Uterus (tissue), 4 donors: ENCODE measurements around the gene TTC1. TPM values are rescaled to one million over a fixed set of nuclear protein-coding genes. Genes with fewer than 3 reads are reported as not detected.
"Not testable (repeated sequence)": the region's sequence is repeated elsewhere in the genome, so short reads cannot be mapped to it uniquely, and the experiment has no call there.

ENCODE experiments used
- DNase-seq, 2 donors: peaks; one replicate each; pipeline ENCODE4 v3.0.0-alpha.2; 2019 to 2020
- H3K27ac ChIP-seq, 2 donors: fragments of 200-600 bp; sonication (generic); 1 replicate in 1 of 2; 2 replicates in 1 of 2; pipeline ENCODE4 v1.5.1; 2016 to 2018
- H3K27me3 ChIP-seq, 2 donors: fragments of 200-600 bp; sonication (generic); one replicate each; pipeline ENCODE4 v1.5.1; 2018 to 2019; ENCODE audit warnings: control low read depth in 1 of 2
- H3K36me3 ChIP-seq, 2 donors: fragments of 200-600 bp; sonication (generic); one replicate each; pipeline ENCODE4 v1.5.1; 2019; ENCODE audit warnings: control low read depth in 1 of 2
- H3K4me1 ChIP-seq, 2 donors: fragments of 200-600 bp; sonication (generic); one replicate each; pipeline ENCODE4 v1.5.1; 2018 to 2019; ENCODE audit warnings: control low read depth in 1 of 2
- H3K4me3 ChIP-seq, 2 donors: fragments of 200-600 bp; sonication (generic); 1 replicate in 1 of 2; 2 replicates in 1 of 2; pipeline ENCODE4 v1.5.1; 2018 to 2019; ENCODE audit warnings: mild to moderate bottlenecking in 1 of 2
- H3K9me3 ChIP-seq, 2 donors: fragments of 200-600 bp; sonication (generic); one replicate each; pipeline ENCODE4 v1.5.1; 2019; ENCODE audit warnings: control low read depth in 1 of 2
- CTCF ChIP-seq, 4 experiments: fragments of 200-600 bp in 2 of 4; fragments of 450-650 bp in 2 of 4; sonication (generic) in 2 of 4; IDR thresholded peaks; one replicate each; pipeline ENCODE4 v1.5.1; 2016 to 2019; ENCODE audit warnings: antibody characterized with exemption in 4 of 4, mild to moderate bottlenecking in 2 of 4, moderate library complexity in 1 of 4
- POLR2A ChIP-seq, 2 donors: fragments of 450-650 bp; IDR thresholded peaks; one replicate each; pipeline ENCODE4 v1.6.1; 2016; ENCODE audit warnings: antibody characterized with exemption in 2 of 2, mild to moderate bottlenecking in 1 of 2, moderate library complexity in 1 of 2
- intact Hi-C: fragments of 100-400 bp; cut with DNase I; formaldehyde crosslinking; loops from one replicate; pipeline ENCODE4 v1.15.1; 2023; ENCODE audit warnings: low total_unique reads
- total RNA-seq, 4 donors: library from RNA; depleted of rRNA in 3 of 4; stranded (reverse); fragments of >200 nt in 3 of 4; gene quantifications; one replicate each; pipeline versions ENCODE4 v1.1.0 to v1.2.4, GENCODE V29; 2014 to 2023
- donor health status: DM: yes; HTN: yes; CAD: no.

Gene TTC1
- total RNA-seq, 4 donors from 2014 or later = 9.7 to 43.5 (median 41.1) TPM

- no peaks in the 10 kb centered on the region for H3K36me3 ChIP-seq
- no peaks in the 10 kb centered on the region for H3K4me1 ChIP-seq
- no peak overlapping the region for H3K27ac ChIP-seq
- peaks cover 0 to 3% of the 10 kb centered on the region in 2 donors for H3K9me3 ChIP-seq
- intact Hi-C loops = no loop called here
- no peak overlapping the region for H3K4me3 ChIP-seq
- no peak for DNase-seq
- TF ChIP-seq CTCF (IDR thresholded peaks at IDR 0.05) = no peak
- no peak for TF ChIP-seq POLR2A (IDR thresholded peaks at IDR 0.05)
- peaks cover 0 to 2% of the 10 kb centered on the region in 2 donors for H3K27me3 ChIP-seq
Measured at GRCh38 chr5:159995907-159996306, 13.0 kb upstream of the TTC1 start.

GRCh38 chr5:160001457-160001856, 7.5 kb upstream of the TTC1 start:
- Histone ChIP-seq H3K27me3 (no peaks in the 10 kb centered on the region), H3K9me3 (no peaks in the 10 kb centered on the region), H3K36me3 (no peaks in the 10 kb centered on the region), H3K4me3 (no peak overlapping the region), H3K4me1 (no peaks in the 10 kb centered on the region), H3K27ac (no peak overlapping the region)
- intact Hi-C loops = no loop called here
- DNase-seq = no peak
- no peak for TF ChIP-seq POLR2A (IDR thresholded peaks at IDR 0.05)
- no peak for TF ChIP-seq CTCF (IDR thresholded peaks at IDR 0.05)

- TF ChIP-seq CTCF (IDR thresholded peaks at IDR 0.05) = no peak
- TF ChIP-seq POLR2A (IDR thresholded peaks at IDR 0.05) = no peak
- Histone ChIP-seq H3K27me3 (no peaks in the 10 kb centered on the region), H3K4me3 (no peak overlapping the region), H3K9me3 (no peaks in the 10 kb centered on the region), H3K27ac (no peak overlapping the region), H3K4me1 (peaks cover 0 to 3% of the 10 kb centered on the region in 2 donors), H3K36me3 (no peaks in the 10 kb centered on the region)
- intact Hi-C loops = no loop called here
- DNase-seq = no peak
Measured at GRCh38 chr5:160007514-160007913, 1.4 kb upstream of the TTC1 start.

- H3K36me3 ChIP-seq, H3K4me1 ChIP-seq, H3K27me3 ChIP-seq, intact Hi-C loops, H3K9me3 ChIP-seq: not testable (repeated sequence)
- Histone ChIP-seq H3K27ac (peak overlapping the region; percentile 82 to 88), H3K4me3 (peak overlapping the region; percentile 66 to 68)
- DNase-seq = peak in 1 of 2 donors; percentile 24
Measured at GRCh38 chr5:160008529-160008876, 436 bp upstream of the TTC1 start.

GRCh38 chr5:160009591-160009989, 651 bp downstream of the TTC1 start:
- H3K36me3 ChIP-seq = no peaks in the 10 kb centered on the region
- peak overlapping the region; percentile 66 to 68 for H3K4me3 ChIP-seq
- intact Hi-C loops = no loop called here
- no peaks in the 10 kb centered on the region for H3K27me3 ChIP-seq
- DNase-seq = no peak
- H3K4me1 ChIP-seq = peaks cover 0 to 3% of the 10 kb centered on the region in 2 donors
- TF ChIP-seq POLR2A (IDR thresholded peaks at IDR 0.05) (no peak), CTCF (IDR thresholded peaks at IDR 0.05) (no peak)
- H3K27ac ChIP-seq = peak overlapping the region; percentile 82 to 88
- no peaks in the 10 kb centered on the region for H3K9me3 ChIP-seq

- Histone ChIP-seq H3K4me3 (no peak overlapping the region), H3K36me3 (no peaks in the 10 kb centered on the region), H3K9me3 (no peaks in the 10 kb centered on the region), H3K27me3 (no peaks in the 10 kb centered on the region), H3K4me1 (peaks cover 0 to 3% of the 10 kb centered on the region in 2 donors), H3K27ac (no peak overlapping the region)
- no peak for DNase-seq
- no peak for TF ChIP-seq POLR2A (IDR thresholded peaks at IDR 0.05)
- TF ChIP-seq CTCF (IDR thresholded peaks at IDR 0.05) = no peak
- intact Hi-C loops = no loop called here
Measured at GRCh38 chr5:160011471-160011870, 2.5 kb downstream of the TTC1 start.

GRCh38 chr5:160014197-160014596, 5.3 kb downstream of the TTC1 start:
- H3K27me3 ChIP-seq, H3K36me3 ChIP-seq, H3K4me3 ChIP-seq, DNase-seq, intact Hi-C loops, H3K9me3 ChIP-seq, H3K4me1 ChIP-seq, H3K27ac ChIP-seq: not testable (repeated sequence)
